Activated naive CD4-positive, alpha-beta T cell (primary cell): ENCODE measurements around the gene TMEM108.

Experiments used
- DNase-seq, 4 experiments: peaks; one replicate each; lab custom pipeline; 2025; lab: John Stamatoyannopoulos, UW

TMEM108 gene

DNA sequence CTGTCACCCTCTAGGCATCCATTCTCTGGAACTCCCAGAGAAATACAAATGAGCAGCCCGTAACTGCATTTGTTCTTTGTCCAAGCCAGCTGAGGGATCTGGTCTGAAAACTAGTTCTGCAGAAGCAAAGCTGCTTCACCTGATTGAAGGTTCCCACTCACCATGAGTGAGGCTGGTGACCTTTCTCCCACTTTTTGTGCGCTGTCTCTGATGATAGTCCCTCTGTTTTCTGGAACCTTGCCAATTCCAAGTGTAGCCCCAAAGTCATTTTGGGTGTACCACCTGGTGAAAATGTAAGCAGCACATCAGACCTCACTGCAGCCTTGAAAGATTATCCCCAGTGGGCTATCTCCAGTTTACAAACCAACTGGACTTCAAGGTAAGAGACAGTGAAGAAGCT lies 322.3 kb downstream of the TMEM108 start:
- no peak for DNase-seq

DNA sequence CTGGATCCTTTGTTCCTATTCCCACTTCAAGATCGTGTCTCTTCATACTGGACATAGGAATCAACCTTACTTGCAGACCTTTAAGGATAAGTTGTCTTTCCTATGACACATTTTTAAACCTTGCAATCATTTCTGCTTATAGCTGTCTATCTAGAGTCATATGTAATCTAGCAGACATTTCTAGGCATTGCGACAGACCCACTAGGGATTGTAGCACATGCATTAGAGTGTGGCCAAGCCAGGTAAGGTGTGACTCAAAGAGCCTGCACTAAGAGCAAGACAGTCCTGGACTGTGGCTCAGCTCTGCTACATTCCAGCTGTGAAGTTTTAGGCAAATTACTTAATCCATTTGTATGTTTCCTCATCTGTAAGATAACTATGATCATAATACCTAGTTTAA lies 322.8 kb downstream of the TMEM108 start:
- DNase-seq, result no peak

DNA sequence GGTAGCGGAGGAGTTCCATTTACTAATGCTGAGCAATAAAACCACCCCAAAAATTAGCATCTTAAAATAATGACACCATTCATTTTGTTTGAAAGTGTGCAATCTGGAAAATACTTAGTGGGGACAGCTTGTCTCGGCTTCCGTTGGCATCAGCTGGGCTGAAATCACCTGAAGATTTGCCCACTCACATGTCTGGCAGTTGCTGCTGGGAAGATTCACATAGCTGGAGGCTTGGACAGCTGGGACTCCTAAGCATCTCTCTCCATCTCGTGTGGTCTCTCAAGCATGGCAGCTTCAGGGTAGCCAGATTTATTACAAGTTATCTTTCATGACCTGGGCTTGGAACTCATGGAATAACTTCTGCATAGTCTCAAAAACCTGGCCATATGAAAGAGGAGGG lies 323.2 kb downstream of the TMEM108 start:
- DNase-seq, result no peak

DNA sequence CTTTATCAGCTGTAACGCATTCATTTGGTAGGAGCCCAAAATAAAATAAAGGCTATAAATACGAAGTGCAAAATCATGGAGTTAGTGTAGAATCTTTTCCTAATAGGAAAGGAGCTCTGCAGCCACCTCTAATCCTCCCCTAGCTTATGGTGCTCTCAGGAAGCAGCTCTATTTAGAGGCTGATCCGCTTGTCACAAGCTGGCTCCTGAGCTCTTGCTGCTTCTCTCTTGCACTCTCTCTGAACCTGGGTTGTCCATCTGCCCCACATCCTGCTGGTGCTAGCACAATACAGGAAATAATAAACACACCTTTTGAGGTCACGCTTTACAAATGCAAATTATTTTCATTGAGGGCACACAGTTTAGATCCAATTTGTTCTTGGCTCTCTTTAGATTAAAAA lies 324.3 kb downstream of the TMEM108 start:
- DNase-seq, result no peak

DNA sequence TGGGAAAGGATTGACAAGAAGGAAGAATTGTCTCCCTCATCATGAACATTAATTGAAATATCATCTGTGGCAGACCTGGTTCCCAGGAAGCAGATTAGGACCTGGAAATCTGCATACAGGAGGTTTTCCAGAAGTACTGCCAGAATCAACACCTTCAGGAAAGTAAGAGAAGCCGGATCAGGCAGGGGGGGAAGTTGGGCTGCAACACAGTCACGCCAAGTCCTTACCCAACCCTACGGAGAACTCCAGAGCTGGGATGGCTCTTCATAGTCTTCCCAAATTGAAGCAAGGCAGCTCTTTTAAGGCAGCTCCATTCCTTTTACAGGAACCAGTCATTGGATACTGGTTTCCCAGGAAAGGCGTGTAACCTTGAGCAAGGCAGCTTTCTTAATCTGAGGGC lies 326.5 kb downstream of the TMEM108 start:
- no peak for DNase-seq

DNA sequence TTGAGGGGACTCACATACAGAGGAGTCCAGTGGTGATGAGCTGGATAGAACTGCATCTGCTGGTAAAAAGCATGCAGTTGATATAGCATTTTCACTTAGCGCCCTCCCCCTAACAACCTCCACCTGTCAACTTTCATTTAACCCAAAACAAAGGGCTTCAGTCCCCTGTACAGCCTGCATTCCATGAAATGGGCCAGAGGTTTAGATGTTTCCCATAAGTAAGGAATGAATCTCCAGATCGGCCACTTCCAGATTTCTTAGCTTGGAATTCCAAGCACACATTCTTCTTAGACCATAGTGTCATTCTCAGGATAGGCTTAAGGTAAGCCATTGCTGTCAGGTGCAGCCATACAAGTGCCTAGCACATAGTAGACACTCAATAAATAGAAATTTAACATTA lies 328.7 kb downstream of the TMEM108 start:
- no peak for DNase-seq

DNA sequence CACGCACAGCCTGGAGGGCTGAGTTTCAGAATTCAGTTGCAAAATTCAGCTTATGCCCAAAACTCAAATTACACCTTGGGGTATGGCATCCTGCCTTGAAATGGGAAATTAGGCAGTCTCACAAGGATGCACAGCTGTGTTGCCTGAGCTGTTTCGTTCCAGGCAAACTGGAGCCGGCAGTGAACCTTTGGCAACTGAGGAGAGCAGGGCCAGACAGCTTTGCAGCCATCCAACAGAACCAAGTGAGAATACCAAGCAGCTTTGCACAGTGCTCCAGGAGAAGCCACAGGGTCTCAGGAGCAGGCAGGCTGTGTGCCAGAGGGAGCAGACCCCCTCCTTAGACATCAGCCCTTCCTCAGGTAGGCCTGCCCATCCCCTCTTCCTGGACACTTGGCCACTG lies 329.2 kb downstream of the TMEM108 start:
- DNase-seq, result no peak

DNA sequence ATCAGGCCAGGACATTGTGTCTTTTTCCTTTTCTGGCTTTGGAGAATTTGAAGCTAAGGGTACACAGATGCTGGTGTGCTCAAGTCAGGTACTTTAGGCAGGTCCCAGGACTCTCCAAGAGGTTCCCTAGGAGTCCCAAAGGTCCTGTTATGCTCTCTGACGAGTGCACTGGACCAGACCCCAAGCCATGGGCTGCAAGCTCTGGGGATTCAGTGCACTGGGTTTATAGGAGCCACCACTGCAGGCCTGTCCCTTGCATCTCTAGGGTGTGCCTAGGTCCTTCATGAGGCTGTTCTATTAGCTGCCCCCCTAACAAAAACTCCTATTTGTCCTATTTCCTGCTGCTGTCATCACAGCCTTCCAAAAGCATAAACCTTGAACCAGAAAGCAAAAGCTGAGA lies 329.8 kb downstream of the TMEM108 start:
- no peak for DNase-seq

DNA sequence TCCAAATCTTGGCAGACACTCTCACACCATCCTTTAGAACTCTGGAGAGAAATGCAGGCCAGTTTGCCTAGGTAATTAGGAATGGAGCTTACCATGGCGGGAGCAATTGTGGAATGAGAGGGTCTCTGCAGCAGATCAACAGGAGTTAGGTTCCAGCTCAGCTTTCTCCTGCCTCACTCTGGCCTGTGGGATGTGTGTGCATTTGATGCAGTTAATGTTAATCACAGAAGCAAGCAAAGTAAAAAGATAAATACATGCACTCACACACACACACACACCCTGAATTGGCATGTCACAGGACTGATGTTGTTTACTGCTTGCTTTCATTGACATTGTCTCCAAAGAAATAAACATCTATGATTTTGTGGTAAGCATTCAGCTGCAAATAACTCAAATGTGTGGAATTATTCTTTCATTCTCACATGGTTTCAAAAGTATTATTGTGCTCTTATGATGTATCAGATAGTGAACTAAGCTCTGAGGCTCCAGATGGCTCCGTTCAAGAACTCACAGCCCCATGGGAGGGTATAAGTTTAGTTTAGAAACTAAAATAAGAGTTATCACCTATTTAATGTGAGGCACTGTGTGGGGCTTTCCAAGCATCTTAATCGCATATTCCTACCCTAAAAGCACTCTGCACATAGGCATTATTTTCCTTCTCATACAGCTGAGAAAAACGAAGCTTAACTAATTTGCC lies 330.3 kb downstream of the TMEM108 start:
- no peak for DNase-seq

DNA sequence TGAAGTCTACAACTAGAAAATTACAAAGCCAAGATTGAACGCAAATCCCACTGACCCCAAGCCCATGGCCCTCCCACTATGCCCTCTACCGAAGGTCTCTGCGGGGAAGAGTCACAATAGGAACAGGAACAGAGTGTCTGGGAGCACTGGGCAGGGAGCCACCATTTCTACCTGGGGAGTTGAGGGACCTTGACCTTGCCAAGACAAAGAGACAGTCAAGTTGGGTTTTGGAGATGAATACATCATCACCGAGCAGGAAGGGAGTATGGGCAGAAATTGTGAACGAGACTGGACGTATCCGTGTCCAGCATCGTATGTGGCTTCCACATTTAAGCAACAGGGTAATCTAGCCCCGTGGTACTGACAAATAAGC lies 330.9 kb downstream of the TMEM108 start:
- DNase-seq, result no peak

DNA sequence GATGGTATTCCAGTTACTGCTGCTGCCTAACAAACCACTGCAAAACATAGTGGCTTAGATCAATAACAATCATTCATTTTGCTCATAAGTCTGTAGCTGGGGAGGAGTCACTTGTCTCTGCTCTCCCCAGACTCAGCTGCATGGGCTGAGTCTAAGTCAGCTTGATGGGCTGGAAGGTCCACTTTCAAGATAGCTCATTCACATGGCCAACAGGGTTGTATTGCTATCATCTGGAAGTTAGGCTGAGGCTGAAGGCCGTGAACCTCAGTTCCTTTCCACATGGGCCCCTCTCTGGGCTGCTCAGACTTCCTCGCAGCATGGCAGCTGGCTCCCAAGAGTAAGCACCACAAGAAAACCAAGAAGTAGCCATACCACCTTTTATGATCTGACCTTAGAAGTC lies 333.0 kb downstream of the TMEM108 start:
- no peak for DNase-seq

DNA sequence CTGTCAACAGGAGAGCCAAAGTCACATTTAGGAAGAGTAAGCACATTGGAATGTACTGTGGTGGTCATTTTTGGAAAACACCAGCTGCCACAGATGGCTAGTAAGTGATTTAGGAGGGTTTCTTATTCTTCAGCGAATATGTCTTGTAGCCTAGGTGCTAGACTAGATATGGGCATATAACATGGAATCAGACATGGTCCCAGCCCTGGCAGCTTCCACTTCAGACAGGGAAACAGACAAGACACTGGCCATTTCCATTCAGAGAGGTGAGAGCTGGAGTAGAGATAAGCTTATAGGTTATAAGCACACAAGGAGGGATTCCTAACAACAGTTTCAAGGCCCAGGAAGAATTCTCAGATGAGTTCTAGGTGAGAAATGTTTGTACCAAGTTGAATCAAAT lies 333.5 kb downstream of the TMEM108 start:
- no peak for DNase-seq

DNA sequence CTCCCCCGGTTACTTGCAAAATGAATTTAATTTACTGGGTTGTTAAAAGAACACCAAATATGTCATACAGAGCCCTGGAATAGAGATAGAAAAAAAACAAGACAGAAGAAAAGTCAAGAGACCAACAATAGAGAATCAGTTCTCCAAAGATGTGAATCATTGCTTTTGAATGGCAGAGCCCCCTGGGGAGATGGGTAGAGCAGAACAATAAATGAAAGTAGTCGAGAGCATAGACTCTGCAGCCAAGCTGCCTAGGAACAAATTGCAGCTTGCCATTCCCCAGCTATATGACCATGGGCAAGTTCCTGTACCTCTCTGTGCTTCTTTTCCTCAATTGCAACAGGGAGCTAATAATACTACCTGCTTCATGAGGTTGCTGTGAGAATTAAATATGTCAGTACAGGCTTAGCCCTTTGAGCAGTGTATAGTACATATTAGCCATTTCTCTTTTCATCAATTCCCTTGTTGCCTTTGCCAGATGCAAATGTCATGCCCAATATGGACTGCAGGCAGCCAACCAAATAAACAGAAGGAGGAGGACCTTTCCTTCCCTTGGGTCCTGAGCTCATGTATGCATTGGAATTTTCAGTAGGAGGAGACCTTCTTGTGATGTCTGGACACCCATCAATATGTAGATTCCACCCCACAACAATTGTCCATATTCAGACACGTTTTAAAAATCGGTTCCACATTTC lies 336.7 kb downstream of the TMEM108 start:
- DNase-seq, result no peak

DNA sequence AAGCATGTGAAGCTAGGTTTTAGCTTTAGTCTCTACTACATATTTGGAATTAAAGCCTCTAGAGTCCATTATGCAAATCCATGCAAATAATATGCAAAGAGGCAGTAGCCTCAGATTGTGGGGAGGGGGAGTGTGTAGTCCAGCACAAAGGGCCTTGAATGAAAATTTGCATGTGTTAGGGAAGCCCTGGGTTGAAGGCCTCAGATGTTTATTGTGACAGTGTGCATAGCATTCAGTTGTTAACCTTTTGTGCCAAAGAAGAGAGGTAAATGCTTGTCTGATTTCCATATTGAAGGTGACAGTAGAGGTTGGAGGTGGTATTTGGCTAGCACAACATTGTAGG lies 337.2 kb downstream of the TMEM108 start:
- DNase-seq, result no peak

DNA sequence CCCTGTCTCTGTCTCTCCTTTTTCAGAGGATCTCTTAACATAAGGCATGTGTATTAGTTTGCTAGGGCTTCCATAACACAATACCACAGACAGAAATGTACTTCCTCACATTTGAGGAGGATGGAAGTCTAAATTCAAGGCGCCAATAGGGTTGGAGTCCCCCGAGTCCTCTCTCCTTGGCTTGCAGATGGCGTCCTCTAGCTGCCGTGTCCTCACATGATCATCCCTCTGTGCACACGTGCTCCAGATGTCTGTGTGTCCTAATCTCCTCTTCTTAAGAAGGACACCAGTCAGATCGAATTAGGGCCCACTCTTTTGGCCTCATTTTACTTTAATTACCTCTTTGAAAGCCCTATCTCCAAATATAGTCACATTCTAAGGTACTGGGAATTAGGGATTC lies 338.6 kb downstream of the TMEM108 start:
- DNase-seq, result no peak

DNA sequence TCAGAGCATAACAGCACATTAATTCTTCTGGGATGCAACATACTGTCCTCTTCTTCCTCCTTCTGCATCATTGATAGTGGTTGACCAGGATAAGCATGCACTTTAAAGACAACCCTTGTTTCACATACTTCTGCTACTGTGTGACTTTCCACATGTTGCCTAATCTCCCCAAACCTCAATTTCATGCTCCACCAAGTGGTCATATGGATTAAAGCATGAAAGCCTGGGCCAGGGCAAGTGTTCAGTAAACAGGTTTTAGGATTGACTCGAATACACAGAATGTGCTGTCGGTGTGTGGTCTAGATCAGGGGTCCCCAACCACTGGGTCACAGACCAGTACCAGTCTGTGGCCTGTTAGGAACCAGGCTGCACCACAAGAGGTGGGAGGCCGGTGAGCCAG lies 339.2 kb downstream of the TMEM108 start:
- DNase-seq, result no peak

DNA sequence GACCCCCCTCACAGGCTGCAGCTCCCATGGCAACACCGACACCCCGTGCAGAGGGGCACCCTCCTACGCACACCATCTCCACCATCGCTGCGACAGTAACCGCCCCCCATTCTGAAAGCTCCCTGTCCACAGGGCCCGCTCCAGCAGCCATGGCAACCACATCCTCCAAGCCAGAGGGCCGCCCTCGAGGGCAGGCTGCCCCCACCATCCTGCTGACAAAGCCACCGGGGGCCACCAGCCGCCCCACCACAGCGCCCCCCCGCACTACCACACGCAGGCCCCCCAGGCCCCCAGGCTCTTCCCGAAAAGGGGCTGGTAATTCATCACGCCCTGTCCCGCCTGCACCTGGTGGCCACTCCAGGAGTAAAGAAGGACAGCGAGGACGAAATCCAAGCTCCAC lies 341.7 kb downstream of the TMEM108 start:
- DNase-seq, result no peak

DNA sequence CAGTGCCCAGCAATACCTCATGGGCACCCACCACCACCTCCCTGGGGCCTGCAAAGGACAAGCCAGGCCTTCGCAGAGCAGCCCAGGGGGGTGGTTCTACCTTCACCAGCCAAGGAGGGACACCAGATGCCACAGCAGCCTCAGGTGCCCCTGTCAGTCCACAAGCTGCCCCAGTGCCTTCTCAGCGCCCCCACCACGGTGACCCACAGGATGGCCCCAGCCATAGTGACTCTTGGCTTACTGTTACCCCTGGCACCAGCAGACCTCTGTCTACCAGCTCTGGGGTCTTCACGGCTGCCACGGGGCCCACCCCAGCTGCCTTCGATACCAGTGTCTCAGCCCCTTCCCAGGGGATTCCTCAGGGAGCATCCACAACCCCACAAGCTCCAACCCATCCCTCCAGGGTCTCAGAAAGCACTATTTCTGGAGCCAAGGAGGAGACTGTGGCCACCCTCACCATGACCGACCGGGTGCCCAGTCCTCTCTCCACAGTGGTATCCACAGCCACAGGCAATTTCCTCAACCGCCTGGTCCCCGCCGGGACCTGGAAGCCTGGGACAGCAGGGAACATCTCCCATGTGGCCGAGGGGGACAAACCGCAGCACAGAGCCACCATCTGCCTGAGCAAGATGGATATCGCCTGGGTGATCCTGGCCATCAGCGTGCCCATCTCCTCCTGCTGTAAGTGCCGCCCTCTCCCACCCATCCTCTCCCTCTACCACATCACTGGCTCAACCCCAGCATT lies 342.5 kb downstream of the TMEM108 start:
- no peak for DNase-seq

DNA sequence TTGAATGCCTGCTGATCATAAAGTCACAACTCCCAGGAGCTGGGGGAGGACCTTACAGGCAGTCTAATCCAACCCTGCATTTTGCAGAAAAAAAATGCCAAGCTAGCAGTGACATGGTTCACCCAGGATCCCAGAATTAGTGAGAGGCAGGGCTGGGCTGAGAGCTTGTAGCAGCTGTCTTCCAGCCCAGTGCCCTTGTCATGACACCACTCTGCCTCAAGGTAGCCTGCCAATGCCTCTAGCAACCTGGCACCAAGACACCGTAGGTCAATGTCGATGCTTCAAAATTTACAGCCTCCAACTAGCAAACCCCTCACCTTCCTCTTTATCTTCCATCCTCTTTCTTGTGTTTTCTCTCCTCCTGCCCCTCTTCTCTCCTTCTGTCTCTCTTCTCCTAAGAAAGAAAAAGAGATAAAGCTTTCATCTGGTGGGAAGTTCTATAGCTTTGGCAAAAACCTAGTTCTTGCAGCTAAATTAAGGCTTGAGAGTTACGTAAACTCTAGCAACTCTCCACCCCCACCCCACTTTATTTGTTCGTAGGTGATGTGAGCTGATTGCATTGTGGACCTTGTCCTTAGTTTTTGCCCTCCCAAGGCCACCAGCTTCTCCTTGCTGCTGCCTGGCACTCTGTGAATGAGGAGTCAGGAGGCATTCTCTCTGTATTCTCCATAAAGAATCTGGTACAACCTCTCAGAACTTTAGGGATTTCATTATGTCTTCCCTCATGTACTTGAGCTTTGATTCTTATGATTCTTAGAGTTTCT lies 343.3 kb downstream of the TMEM108 start:
- no peak for DNase-seq

DNA sequence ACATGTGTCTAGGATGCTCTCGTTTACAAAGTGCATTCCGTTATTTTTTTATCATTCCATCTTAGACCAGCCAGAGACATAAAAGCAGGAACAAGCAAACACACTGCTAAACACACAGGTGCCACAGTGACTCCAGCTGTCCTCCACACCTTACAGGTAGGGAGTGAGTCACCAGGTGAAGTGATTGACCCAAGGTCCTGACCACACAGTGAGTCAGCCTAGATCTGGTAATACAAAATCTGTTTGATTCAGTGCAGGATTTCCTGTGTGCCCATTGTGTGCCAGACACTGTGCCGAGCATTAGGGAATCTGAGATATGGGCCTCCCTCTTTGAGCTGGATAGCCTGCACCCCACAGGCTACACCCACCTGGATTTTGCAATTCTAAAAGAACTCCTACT lies 345.0 kb downstream of the TMEM108 start:
- DNase-seq, result no peak

DNA sequence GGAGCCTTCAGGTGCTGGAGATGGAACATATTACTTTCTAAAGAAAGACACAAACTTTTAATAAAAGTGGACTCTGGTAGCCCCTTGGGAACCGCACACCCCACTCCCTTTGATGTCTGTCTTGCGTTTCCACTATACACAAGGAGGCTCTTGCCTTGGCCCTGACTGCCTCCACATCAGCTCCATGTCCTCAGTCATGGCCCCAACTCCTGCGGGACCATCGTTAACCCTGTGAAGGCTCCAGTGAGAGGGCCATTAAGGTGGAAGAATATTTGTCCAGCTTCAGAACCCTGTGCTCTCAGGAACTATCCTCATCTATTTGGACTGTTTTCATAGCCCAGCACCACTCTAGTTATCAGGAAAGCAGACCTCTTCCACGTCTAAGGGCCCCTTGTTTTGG lies 345.6 kb downstream of the TMEM108 start:
- DNase-seq, result no peak

DNA sequence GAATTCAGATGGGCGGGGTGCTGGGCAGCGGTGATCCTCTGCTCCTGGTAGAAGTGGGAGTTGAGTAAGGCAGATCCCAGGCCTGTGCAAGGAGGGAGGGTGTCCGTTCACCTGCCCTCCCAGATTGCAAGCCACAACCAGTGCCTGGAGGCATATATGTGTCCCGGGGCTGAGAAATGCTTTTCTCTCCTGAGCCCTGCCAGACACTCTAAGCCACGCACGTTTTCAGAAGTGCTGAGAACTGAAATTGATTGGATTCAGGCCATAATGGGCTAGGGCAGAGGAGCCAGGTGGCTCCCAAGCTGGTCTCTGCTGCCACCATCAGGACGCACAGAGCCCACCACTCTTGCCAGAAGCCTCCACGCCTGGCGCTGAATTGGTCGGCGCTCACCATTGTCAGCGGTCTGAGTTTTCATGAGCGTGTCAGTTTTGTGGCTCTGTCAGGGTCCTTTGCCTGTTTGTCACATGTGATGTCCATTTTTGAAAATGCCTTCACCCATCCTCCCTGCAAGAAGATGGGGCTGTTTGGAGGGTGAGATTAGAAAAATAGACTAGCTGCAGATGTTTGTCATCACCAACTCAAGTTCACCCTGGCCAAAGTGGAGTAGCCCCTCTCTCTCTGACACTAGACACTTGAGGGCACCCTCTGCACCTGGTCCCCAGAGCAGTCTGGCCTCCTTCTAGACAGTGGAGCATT lies 346.3 kb downstream of the TMEM108 start:
- no peak for DNase-seq
